WTC11 (cell line): ENCODE results near the gene CALN1.

Source experiments
- CREB1 ChIP-seq: sonication (generic); formaldehyde crosslinking; IDR thresholded peaks from 2 replicates; pipeline ENCODE4 v1.8.0; 2023; ENCODE audit warnings: mild to moderate bottlenecking, missing genetic modification reagents
- GABPB1 ChIP-seq: sonication (generic); formaldehyde crosslinking; IDR thresholded peaks from 2 replicates; pipeline ENCODE4 v1.8.1; 2023; ENCODE audit warnings: mild to moderate bottlenecking, missing genetic modification reagents
- NR2C2 ChIP-seq: sonication (generic); formaldehyde crosslinking; IDR thresholded peaks from 2 replicates; pipeline ENCODE4 v1.8.0; 2022; ENCODE audit warnings: mild to moderate bottlenecking, missing genetic modification reagents
- RELA ChIP-seq: sonication (generic); formaldehyde crosslinking; IDR thresholded peaks from 2 replicates; pipeline ENCODE4 v1.8.1; 2022; ENCODE audit warnings: missing genetic modification reagents, mild to moderate bottlenecking, borderline replicate concordance
- TEAD4 ChIP-seq: sonication (generic); formaldehyde crosslinking; IDR thresholded peaks from 2 replicates; pipeline ENCODE4 v1.8.0; 2022; ENCODE audit warnings: mild to moderate bottlenecking, missing genetic modification reagents
- ZNF121 ChIP-seq: sonication (generic); formaldehyde crosslinking; IDR thresholded peaks from 2 replicates; pipeline ENCODE4 v1.8.0; 2023; ENCODE audit warnings: missing genetic modification reagents
- ZNF263 ChIP-seq: sonication (generic); formaldehyde crosslinking; IDR thresholded peaks from 2 replicates; pipeline ENCODE4 v1.8.1; 2022; ENCODE audit warnings: low read depth, mild to moderate bottlenecking, moderate library complexity, missing genetic modification reagents
- TF ChIP-seq, protein P1 (sequence below): fragments of 200-600 bp; IDR thresholded peaks from 2 replicates; pipeline ENCODE4 v1.8.0; 2022; ENCODE audit warnings: antibody characterized with exemption
- TF ChIP-seq, protein P2 (sequence below): sonication (generic); formaldehyde crosslinking; IDR thresholded peaks from 2 replicates; pipeline ENCODE4 v1.8.1; 2023; ENCODE audit warnings: mild to moderate bottlenecking, missing genetic modification reagents
- TF ChIP-seq, protein P3 (sequence below): sonication (generic); formaldehyde crosslinking; IDR thresholded peaks from 2 replicates; pipeline ENCODE4 v1.8.1; 2023; ENCODE audit warnings: mild to moderate bottlenecking, moderate library complexity, missing genetic modification reagents
- TF ChIP-seq, protein P4 (sequence below): sonication (generic); formaldehyde crosslinking; IDR thresholded peaks from 2 replicates; pipeline ENCODE4 v1.8.1; 2022; ENCODE audit warnings: mild to moderate bottlenecking, missing genetic modification reagents, moderate library complexity, borderline replicate concordance

DNA sequence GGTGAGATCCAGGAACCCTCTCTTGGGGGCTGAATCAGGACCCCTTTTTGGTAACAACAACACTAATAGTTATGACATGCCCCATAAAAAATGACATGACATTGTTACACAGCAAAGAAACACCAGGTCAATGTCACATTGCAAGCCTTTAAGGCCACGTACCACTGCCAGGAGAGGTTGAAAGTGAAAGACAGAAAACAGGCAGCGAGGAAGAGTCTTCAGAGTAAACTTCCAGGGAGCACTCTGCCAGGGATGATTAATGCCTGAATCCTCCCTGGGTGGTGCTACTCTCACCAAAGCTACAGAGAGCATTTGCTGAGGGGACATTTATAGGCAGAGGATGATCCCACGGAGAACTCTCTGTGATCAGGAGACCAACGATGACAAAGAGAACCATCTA lies 551.6 kb downstream of the CALN1 start:
- TF ChIP-seq GABPB1 (CRISPR knock-in tag) = no peak
- TF ChIP-seq, protein P1, sequence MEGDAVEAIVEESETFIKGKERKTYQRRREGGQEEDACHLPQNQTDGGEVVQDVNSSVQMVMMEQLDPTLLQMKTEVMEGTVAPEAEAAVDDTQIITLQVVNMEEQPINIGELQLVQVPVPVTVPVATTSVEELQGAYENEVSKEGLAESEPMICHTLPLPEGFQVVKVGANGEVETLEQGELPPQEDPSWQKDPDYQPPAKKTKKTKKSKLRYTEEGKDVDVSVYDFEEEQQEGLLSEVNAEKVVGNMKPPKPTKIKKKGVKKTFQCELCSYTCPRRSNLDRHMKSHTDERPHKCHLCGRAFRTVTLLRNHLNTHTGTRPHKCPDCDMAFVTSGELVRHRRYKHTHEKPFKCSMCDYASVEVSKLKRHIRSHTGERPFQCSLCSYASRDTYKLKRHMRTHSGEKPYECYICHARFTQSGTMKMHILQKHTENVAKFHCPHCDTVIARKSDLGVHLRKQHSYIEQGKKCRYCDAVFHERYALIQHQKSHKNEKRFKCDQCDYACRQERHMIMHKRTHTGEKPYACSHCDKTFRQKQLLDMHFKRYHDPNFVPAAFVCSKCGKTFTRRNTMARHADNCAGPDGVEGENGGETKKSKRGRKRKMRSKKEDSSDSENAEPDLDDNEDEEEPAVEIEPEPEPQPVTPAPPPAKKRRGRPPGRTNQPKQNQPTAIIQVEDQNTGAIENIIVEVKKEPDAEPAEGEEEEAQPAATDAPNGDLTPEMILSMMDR = no peak
- TF ChIP-seq, protein P2, sequence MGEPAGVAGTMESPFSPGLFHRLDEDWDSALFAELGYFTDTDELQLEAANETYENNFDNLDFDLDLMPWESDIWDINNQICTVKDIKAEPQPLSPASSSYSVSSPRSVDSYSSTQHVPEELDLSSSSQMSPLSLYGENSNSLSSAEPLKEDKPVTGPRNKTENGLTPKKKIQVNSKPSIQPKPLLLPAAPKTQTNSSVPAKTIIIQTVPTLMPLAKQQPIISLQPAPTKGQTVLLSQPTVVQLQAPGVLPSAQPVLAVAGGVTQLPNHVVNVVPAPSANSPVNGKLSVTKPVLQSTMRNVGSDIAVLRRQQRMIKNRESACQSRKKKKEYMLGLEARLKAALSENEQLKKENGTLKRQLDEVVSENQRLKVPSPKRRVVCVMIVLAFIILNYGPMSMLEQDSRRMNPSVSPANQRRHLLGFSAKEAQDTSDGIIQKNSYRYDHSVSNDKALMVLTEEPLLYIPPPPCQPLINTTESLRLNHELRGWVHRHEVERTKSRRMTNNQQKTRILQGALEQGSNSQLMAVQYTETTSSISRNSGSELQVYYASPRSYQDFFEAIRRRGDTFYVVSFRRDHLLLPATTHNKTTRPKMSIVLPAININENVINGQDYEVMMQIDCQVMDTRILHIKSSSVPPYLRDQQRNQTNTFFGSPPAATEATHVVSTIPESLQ (CRISPR knock-in tag) = no peak
- no peak for TF ChIP-seq RELA
- no peak for TF ChIP-seq TEAD4 (CRISPR knock-in tag)
- no peak for TF ChIP-seq NR2C2
- TF ChIP-seq, protein P3, sequence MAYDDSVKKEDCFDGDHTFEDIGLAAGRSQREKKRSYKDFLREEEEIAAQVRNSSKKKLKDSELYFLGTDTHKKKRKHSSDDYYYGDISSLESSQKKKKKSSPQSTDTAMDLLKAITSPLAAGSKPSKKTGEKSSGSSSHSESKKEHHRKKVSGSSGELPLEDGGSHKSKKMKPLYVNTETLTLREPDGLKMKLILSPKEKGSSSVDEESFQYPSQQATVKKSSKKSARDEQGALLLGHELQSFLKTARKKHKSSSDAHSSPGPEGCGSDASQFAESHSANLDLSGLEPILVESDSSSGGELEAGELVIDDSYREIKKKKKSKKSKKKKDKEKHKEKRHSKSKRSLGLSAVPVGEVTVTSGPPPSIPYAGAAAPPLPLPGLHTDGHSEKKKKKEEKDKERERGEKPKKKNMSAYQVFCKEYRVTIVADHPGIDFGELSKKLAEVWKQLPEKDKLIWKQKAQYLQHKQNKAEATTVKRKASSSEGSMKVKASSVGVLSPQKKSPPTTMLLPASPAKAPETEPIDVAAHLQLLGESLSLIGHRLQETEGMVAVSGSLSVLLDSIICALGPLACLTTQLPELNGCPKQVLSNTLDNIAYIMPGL = no peak
- TF ChIP-seq CREB1 (CRISPR knock-in tag) = no peak
- TF ChIP-seq, protein P4, sequence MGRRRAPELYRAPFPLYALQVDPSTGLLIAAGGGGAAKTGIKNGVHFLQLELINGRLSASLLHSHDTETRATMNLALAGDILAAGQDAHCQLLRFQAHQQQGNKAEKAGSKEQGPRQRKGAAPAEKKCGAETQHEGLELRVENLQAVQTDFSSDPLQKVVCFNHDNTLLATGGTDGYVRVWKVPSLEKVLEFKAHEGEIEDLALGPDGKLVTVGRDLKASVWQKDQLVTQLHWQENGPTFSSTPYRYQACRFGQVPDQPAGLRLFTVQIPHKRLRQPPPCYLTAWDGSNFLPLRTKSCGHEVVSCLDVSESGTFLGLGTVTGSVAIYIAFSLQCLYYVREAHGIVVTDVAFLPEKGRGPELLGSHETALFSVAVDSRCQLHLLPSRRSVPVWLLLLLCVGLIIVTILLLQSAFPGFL (CRISPR knock-in tag) = no peak
- no peak for TF ChIP-seq ZNF121
- no peak for TF ChIP-seq ZNF263 (CRISPR knock-in tag)
